OCI-LY3 (cell line): ENCODE measurements around the gene FCN2.

Experiments
- H2AFZ ChIP-seq: fragments of 200-600, 300-600 bp; shearing (Covaris generic); 2 replicates; pipeline ENCODE4 v1.6.0; 2014; ENCODE audit warnings: antibody characterized with exemption, low read depth, low read length
- H3K27ac ChIP-seq: fragments of 200-600, 300-600 bp; sonication (generic); 2 replicates; pipeline ENCODE4 v1.5.1; 2014; ENCODE audit warnings: mild to moderate bottlenecking, low read length, moderate library complexity, mixed read lengths
- H3K27me3 ChIP-seq: fragments of 200-600, 300-600 bp; sonication (generic); 2 replicates; pipeline ENCODE4 v1.6.1; 2014; ENCODE audit warnings: low read depth, low read length, mixed read lengths
- H3K36me3 ChIP-seq: fragments of 200-600, 300-600 bp; sonication (generic); replicated peaks from 2 replicates; pipeline ENCODE3; 2014; ENCODE audit warnings: low read depth, low read length, mixed read lengths
- H3K4me1 ChIP-seq: fragments of 300-600, 200-600 bp; sonication (generic); 2 replicates; pipeline ENCODE4 v1.6.1; 2014; ENCODE audit warnings: low read length, mixed read lengths
- H3K4me2 ChIP-seq: fragments of 200-600, 300-600 bp; sonication (generic); 2 replicates; pipeline ENCODE4 v1.6.1; 2014; ENCODE audit warnings: low read length, mixed read lengths
- H3K4me3 ChIP-seq: fragments of 300-600, 200-600 bp; sonication (generic); 2 replicates; pipeline ENCODE4 v1.5.1; 2014; ENCODE audit warnings: antibody characterized with exemption, mild to moderate bottlenecking, low read length, moderate library complexity
- H3K79me2 ChIP-seq: fragments of 300-600, 200-600 bp; shearing (Covaris generic); 2 replicates; pipeline ENCODE4 v1.6.1; 2014; ENCODE audit warnings: mild to moderate bottlenecking, low read length, mixed read lengths
- H3K9ac ChIP-seq: fragments of 300-600, 200-600 bp; shearing (Covaris generic); 2 replicates; pipeline ENCODE4 v1.6.0; 2014; ENCODE audit warnings: mild to moderate bottlenecking, low read length, moderate library complexity
- H3K9me3 ChIP-seq: fragments of 200-600, 300-600 bp; shearing (Covaris generic); 2 replicates; pipeline ENCODE4 v1.6.1; 2014; ENCODE audit warnings: low read length, mixed read lengths; ENCODE audit not compliant: insufficient read depth
- H4K20me1 ChIP-seq: fragments of 200-600, 300-600 bp; sonication (generic); 2 replicates; pipeline ENCODE4 v1.6.1; 2016; ENCODE audit warnings: low read length, mixed read lengths; ENCODE audit not compliant: insufficient read depth
- EZH2phosphoT487 ChIP-seq: fragments of 200-600 bp; shearing (Covaris generic); IDR thresholded peaks from 2 replicates; pipeline ENCODE4 v1.6.1; 2018; ENCODE audit warnings: antibody characterized with exemption, mixed run types, low read depth
- TF ChIP-seq, protein P1 (sequence below): fragments of 200-600, 300-600 bp; sonication (generic); IDR thresholded peaks from 2 replicates; pipeline ENCODE4 v1.5.1; 2014; ENCODE audit warnings: antibody characterized with exemption, low read length, low read depth

FCN2 gene

DNA sequence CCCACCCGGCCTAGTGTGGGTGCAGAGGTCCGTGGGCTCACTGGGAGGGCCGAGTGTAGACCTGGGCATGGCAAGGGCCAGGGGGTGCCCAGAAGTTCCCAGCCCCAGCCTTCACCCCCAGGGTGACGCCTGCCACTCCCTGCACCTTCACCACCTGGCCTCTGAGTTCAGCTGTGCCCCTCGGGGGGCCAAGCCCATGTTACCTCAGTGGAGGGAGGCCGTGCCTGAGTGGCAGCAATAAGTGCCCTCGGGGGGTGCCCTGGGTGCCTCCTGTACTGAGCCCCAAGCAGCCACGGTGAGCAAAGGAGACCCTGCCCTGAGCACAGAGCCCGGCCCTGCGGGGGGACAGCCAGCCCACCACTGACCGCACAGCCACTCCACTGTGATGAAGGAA is 10.3 kb upstream of the FCN2 start:
- H3K9me3 ChIP-seq: 0 out of 2 replicates have a peak, but pooled peaks cover 12% of the 10 kb centered on the region
- H4K20me1 ChIP-seq: no peaks in the 10 kb centered on the region
- H2AFZ ChIP-seq: no peak overlapping the region
- no peaks in the 10 kb centered on the region for H3K79me2 ChIP-seq
- peaks cover 4% of the 10 kb centered on the region for H3K36me3 ChIP-seq
- no peak overlapping the region for H3K4me3 ChIP-seq
- no peak overlapping the region for H3K27ac ChIP-seq
- H3K9ac ChIP-seq: no peak overlapping the region
- H3K4me1 ChIP-seq: peaks cover 16% of the 10 kb centered on the region
- TF ChIP-seq, protein P1, sequence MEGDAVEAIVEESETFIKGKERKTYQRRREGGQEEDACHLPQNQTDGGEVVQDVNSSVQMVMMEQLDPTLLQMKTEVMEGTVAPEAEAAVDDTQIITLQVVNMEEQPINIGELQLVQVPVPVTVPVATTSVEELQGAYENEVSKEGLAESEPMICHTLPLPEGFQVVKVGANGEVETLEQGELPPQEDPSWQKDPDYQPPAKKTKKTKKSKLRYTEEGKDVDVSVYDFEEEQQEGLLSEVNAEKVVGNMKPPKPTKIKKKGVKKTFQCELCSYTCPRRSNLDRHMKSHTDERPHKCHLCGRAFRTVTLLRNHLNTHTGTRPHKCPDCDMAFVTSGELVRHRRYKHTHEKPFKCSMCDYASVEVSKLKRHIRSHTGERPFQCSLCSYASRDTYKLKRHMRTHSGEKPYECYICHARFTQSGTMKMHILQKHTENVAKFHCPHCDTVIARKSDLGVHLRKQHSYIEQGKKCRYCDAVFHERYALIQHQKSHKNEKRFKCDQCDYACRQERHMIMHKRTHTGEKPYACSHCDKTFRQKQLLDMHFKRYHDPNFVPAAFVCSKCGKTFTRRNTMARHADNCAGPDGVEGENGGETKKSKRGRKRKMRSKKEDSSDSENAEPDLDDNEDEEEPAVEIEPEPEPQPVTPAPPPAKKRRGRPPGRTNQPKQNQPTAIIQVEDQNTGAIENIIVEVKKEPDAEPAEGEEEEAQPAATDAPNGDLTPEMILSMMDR: no peak
- TF ChIP-seq EZH2phosphoT487: no peak
- H3K27me3 ChIP-seq: no peaks in the 10 kb centered on the region
- H3K4me2 ChIP-seq: no peak overlapping the region

- Histone ChIP-seq H3K4me1 (peaks cover 20% of the 10 kb centered on the region), H4K20me1 (no peaks in the 10 kb centered on the region), H3K4me3 (no peak overlapping the region), H3K4me2 (no peak overlapping the region), H3K79me2 (no peaks in the 10 kb centered on the region), H3K9ac (no peak overlapping the region), H2AFZ (no peak overlapping the region), H3K9me3 (0 out of 2 replicates have a peak, but pooled peaks cover 12% of the 10 kb centered on the region), H3K27me3 (no peaks in the 10 kb centered on the region), H3K36me3 (peaks cover 4% of the 10 kb centered on the region), H3K27ac (no peak overlapping the region)
- TF ChIP-seq, protein P1: no peak
- TF ChIP-seq EZH2phosphoT487: no peak
Observed at GRCh38 chr9:134870746-134871662, 9.6 kb upstream of the FCN2 start.

- Histone ChIP-seq H3K4me3 (no peak overlapping the region), H3K9ac (no peak overlapping the region), H3K79me2 (no peaks in the 10 kb centered on the region), H4K20me1 (no peaks in the 10 kb centered on the region), H3K4me1 (peaks cover 20% of the 10 kb centered on the region), H3K27ac (no peak overlapping the region), H3K9me3 (0 out of 2 replicates have a peak, but pooled peaks cover 12% of the 10 kb centered on the region), H3K36me3 (peaks cover 4% of the 10 kb centered on the region), H2AFZ (no peak overlapping the region), H3K27me3 (no peaks in the 10 kb centered on the region), H3K4me2 (no peak overlapping the region)
- TF ChIP-seq, protein P1: no peak
- no peak for TF ChIP-seq EZH2phosphoT487
Observed at GRCh38 chr9:134871697-134872340, 8.8 kb upstream of the FCN2 start.
